Measurements from ENCODE around the gene WFIKKN1. TPM values are rescaled to one million over a fixed set of nuclear protein-coding genes. Genes with fewer than 3 reads are reported as not detected.

Gene WFIKKN1
- total and polyA plus RNA-seq, 2 experiments from 2014 or later: 3.5 to 6.8 TPM

DNA sequence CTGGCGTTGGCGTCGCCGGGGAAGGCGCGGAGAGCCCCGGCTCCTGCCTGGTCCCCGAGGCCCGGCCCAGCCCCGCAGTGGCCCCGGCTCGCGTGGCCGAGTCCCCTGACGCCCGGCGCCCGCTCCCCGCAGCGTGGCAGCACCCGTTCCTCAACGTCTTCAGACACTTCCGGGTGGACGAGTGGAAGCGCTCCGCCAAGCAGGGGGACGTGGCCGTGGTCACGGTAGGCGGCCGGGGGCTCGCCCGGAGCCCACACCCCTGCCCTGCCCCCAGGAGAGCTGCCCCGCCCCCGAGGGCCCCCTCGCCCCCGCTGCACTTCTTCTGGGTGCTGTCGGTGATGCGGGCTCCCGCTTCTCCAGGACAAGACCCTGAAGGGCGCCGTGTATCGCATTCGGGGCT lies 18.8 kb downstream of the WFIKKN1 start:
- H3K4me1 Mint-ChIP-seq: peaks cover 3% of the 10 kb centered on the region; the same call in 1 of the 3 replicates
- H3K9me3 Mint-ChIP-seq: no peaks in the 10 kb centered on the region
- Histone ChIP-seq H3K9me2 (ENCODE audit: insufficient read depth) (no peaks in the 10 kb centered on the region), H3K79me2 (replicated peaks; ENCODE audit: insufficient read depth) (no peaks in the 10 kb centered on the region), H3K27me3 (ENCODE audit: insufficient read depth) (no peaks in the 10 kb centered on the region), H3K36me3 (ENCODE audit: insufficient read depth) (no peaks in the 10 kb centered on the region), H3K4me3 (peak overlapping the region; percentile 80), H3K27ac (ENCODE audit: low read depth) (no peak overlapping the region), H4K20me1 (replicated peaks; ENCODE audit: insufficient read depth) (no peaks in the 10 kb centered on the region), H2AFZ (peak overlapping the region; percentile 10; the same call in 1 of the 2 replicates), H3K4me1 (ENCODE audit: insufficient read depth) (no peaks in the 10 kb centered on the region; the same call in 1 of the 2 replicates), H3F3A (replicated peaks; ENCODE audit: low read depth) (peaks cover 11% of the 10 kb centered on the region; the same call in 1 of the 2 replicates), H3K4me2 (peak overlapping the region; percentile 95)
- ATAC-seq (peak; percentile 6; the same call in 1 of the 3 replicates), DNase-seq (ENCODE audit: low spot score) (no peak)
- no peak overlapping the region for H3K27ac Mint-ChIP-seq
- no peaks in the 10 kb centered on the region; the same call in 2 of the 3 replicates for H3K36me3 Mint-ChIP-seq (ENCODE audit: low read depth)
- peaks cover 8% of the 10 kb centered on the region for H3K27me3 Mint-ChIP-seq (ENCODE audit: insufficient read depth, low read depth, poor library complexity)
- TF ChIP-seq ZNF331 (CRISPR knock-in tag; IDR thresholded peaks at IDR 0.05; ENCODE audit: low read depth) (no peak), JUNB (IDR thresholded peaks at IDR 0.05; ENCODE audit: unreplicated experiment) (no peak), EZH2phosphoT487 (IDR thresholded peaks at IDR 0.05; ENCODE audit: unreplicated experiment) (no peak)
- TF ChIP-seq, protein P1, sequence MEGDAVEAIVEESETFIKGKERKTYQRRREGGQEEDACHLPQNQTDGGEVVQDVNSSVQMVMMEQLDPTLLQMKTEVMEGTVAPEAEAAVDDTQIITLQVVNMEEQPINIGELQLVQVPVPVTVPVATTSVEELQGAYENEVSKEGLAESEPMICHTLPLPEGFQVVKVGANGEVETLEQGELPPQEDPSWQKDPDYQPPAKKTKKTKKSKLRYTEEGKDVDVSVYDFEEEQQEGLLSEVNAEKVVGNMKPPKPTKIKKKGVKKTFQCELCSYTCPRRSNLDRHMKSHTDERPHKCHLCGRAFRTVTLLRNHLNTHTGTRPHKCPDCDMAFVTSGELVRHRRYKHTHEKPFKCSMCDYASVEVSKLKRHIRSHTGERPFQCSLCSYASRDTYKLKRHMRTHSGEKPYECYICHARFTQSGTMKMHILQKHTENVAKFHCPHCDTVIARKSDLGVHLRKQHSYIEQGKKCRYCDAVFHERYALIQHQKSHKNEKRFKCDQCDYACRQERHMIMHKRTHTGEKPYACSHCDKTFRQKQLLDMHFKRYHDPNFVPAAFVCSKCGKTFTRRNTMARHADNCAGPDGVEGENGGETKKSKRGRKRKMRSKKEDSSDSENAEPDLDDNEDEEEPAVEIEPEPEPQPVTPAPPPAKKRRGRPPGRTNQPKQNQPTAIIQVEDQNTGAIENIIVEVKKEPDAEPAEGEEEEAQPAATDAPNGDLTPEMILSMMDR (conservative IDR thresholded peaks at IDR 0.05; ENCODE audit: low read depth in 2 of 2): no peak
- peak overlapping the region; percentile 75 for H3K4me3 Mint-ChIP-seq

DNA sequence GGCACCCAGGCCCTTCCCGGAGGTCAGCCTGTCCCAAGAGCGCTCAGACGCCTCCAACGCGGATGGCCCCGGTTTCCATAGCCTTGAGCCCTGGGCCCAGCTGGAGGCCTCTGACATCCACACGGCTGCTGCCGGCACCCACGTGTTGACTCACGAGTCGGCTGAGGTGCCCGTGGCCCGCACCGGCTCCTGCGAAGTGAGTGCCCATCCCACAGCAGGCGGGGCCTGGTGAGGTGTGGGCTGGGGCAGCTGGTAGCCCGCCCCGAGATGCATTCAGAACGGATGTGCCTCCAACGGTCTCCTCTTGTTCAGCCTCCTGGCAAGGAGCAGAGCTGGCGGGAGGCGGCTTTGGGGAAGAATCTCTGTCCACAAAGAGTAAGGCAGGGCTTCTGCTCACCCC lies 21.1 kb downstream of the WFIKKN1 start:
- H3K4me3 ChIP-seq: no peak overlapping the region
- Mint-ChIP-seq H3K36me3 (ENCODE audit: low read depth) (no peaks in the 10 kb centered on the region; the same call in 2 of the 3 replicates), H3K4me1 (no peaks in the 10 kb centered on the region), H3K9me3 (no peaks in the 10 kb centered on the region), H3K4me3 (no peak overlapping the region), H3K27ac (no peak overlapping the region), H3K27me3 (ENCODE audit: insufficient read depth, low read depth, poor library complexity) (peaks cover 5% of the 10 kb centered on the region)
- H3K79me2 ChIP-seq (replicated peaks; ENCODE audit: insufficient read depth): no peaks in the 10 kb centered on the region
- no peaks in the 10 kb centered on the region; the same call in 1 of the 2 replicates for H3K4me1 ChIP-seq (ENCODE audit: insufficient read depth)
- H3K27me3 ChIP-seq (ENCODE audit: insufficient read depth): no peaks in the 10 kb centered on the region
- ATAC-seq: no peak
- no peaks in the 10 kb centered on the region for H3K9me2 ChIP-seq (ENCODE audit: insufficient read depth)
- no peaks in the 10 kb centered on the region for H4K20me1 ChIP-seq (replicated peaks; ENCODE audit: insufficient read depth)
- TF ChIP-seq POLR2AphosphoS5 (IDR thresholded peaks at IDR 0.05; ENCODE audit: low read depth) (no peak), CREB1 (CRISPR knock-in tag; IDR thresholded peaks at IDR 0.05; ENCODE audit: low read depth) (no peak), JUNB (IDR thresholded peaks at IDR 0.05; ENCODE audit: unreplicated experiment) (no peak), EZH2phosphoT487 (IDR thresholded peaks at IDR 0.05; ENCODE audit: unreplicated experiment) (no peak), NANOG (IDR thresholded peaks at IDR 0.05; ENCODE audit: borderline replicate concordance) (no peak), ZNF462 (CRISPR knock-in tag; IDR thresholded peaks at IDR 0.05) (no peak), REST (IDR thresholded peaks at IDR 0.05; ENCODE audit: unreplicated experiment) (no peak), ZNF331 (CRISPR knock-in tag; IDR thresholded peaks at IDR 0.05; ENCODE audit: low read depth) (no peak)
- no peak overlapping the region for H2AFZ ChIP-seq
- no peak overlapping the region for H3K27ac ChIP-seq (ENCODE audit: low read depth)
- no peak for DNase-seq (ENCODE audit: low spot score)
- H3K4me2 ChIP-seq: no peak overlapping the region
- peaks cover 11% of the 10 kb centered on the region; the same call in 1 of the 2 replicates for H3F3A ChIP-seq (replicated peaks; ENCODE audit: low read depth)
- no peaks in the 10 kb centered on the region for H3K36me3 ChIP-seq (ENCODE audit: insufficient read depth)

Data from GM23338 (cell line).